Lower leg skin (tissue), 3 donors: ENCODE measurements around the gene MYOG.

Source experiments
- CTCF ChIP-seq, 3 donors: fragments of 450-650 bp; IDR thresholded peaks; one replicate each; pipeline ENCODE4 v1.5.1; 2016; ENCODE audit warnings: antibody characterized with exemption in 3 of 3, mild to moderate bottlenecking in 3 of 3, moderate library complexity in 2 of 3
- POLR2A ChIP-seq, 2 donors: fragments of 450-650 bp; IDR thresholded peaks; one replicate each; pipeline ENCODE4 v1.6.1; 2016 to 2017; ENCODE audit warnings: antibody characterized with exemption in 2 of 2, mild to moderate bottlenecking in 1 of 2, moderate library complexity in 1 of 2

DNA sequence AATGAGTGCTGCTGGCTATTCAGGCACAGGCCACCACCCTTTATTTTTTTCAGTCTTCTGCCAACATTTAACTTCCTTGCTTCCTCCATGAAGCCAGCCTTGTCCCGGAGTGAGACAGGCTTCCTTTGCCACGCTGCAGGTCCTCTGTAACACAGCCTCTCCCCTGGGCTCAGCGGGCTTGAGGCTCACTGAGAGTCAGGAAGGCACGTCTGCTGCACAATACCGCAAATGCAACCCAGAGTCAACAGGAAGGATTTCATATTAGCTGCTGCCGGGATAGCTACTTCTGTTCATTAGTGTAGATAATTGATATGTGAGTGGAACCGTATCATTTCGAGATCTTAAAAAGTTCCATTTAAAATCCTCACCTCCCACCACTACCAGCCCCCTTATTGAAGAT is 22.5 kb downstream of the MYOG start:
- TF ChIP-seq POLR2A (IDR thresholded peaks at IDR 0.05) (no peak), CTCF (IDR thresholded peaks at IDR 0.05) (no peak)
